ENCODE results near the gene KLHL36.

- TF ChIP-seq SNAI2 (CRISPR knock-in tag; IDR thresholded peaks at IDR 0.05) (no peak), ZFP3 (CRISPR knock-in tag; IDR thresholded peaks at IDR 0.05) (no peak), ZNF565 (CRISPR knock-in tag; conservative IDR thresholded peaks at IDR 0.05; ENCODE audit: low read depth) (no peak), PATZ1 (CRISPR knock-in tag; IDR thresholded peaks at IDR 0.05; ENCODE audit: borderline replicate concordance) (no peak), ISL1 (CRISPR knock-in tag; IDR thresholded peaks at IDR 0.05) (no peak), GLIS3 (CRISPR knock-in tag; IDR thresholded peaks at IDR 0.05) (no peak), ARNTL (CRISPR knock-in tag; IDR thresholded peaks at IDR 0.05; ENCODE audit: borderline replicate concordance, low read depth) (no peak), RARB (CRISPR knock-in tag; IDR thresholded peaks at IDR 0.05) (no peak), BACH2 (CRISPR knock-in tag; IDR thresholded peaks at IDR 0.05; ENCODE audit: borderline replicate concordance) (no peak), OSR1 (CRISPR knock-in tag; IDR thresholded peaks at IDR 0.05) (no peak), ZNF70 (CRISPR knock-in tag; IDR thresholded peaks at IDR 0.05) (no peak), ZFP30 (CRISPR knock-in tag; IDR thresholded peaks at IDR 0.05) (no peak)
- TF ChIP-seq, protein P1, sequence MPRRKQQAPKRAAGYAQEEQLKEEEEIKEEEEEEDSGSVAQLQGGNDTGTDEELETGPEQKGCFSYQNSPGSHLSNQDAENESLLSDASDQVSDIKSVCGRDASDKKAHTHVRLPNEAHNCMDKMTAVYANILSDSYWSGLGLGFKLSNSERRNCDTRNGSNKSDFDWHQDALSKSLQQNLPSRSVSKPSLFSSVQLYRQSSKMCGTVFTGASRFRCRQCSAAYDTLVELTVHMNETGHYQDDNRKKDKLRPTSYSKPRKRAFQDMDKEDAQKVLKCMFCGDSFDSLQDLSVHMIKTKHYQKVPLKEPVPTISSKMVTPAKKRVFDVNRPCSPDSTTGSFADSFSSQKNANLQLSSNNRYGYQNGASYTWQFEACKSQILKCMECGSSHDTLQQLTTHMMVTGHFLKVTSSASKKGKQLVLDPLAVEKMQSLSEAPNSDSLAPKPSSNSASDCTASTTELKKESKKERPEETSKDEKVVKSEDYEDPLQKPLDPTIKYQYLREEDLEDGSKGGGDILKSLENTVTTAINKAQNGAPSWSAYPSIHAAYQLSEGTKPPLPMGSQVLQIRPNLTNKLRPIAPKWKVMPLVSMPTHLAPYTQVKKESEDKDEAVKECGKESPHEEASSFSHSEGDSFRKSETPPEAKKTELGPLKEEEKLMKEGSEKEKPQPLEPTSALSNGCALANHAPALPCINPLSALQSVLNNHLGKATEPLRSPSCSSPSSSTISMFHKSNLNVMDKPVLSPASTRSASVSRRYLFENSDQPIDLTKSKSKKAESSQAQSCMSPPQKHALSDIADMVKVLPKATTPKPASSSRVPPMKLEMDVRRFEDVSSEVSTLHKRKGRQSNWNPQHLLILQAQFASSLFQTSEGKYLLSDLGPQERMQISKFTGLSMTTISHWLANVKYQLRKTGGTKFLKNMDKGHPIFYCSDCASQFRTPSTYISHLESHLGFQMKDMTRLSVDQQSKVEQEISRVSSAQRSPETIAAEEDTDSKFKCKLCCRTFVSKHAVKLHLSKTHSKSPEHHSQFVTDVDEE (CRISPR knock-in tag; IDR thresholded peaks at IDR 0.05), result no peak
Observed at GRCh38 chr16:84614968-84615813, 33.1 kb upstream of the KLHL36 start.

Measured in SK-N-SH treated with all-trans-retinoic acid at 6 μM for 48 hours (cell line).